ENCODE data around the gene BRD3. TPM values are rescaled to one million over a fixed set of nuclear protein-coding genes. Genes with fewer than 3 reads are reported as not detected.

BRD3 gene
- total RNA-seq, 1 donor from 2014 or later, result 4.5 TPM

DNA sequence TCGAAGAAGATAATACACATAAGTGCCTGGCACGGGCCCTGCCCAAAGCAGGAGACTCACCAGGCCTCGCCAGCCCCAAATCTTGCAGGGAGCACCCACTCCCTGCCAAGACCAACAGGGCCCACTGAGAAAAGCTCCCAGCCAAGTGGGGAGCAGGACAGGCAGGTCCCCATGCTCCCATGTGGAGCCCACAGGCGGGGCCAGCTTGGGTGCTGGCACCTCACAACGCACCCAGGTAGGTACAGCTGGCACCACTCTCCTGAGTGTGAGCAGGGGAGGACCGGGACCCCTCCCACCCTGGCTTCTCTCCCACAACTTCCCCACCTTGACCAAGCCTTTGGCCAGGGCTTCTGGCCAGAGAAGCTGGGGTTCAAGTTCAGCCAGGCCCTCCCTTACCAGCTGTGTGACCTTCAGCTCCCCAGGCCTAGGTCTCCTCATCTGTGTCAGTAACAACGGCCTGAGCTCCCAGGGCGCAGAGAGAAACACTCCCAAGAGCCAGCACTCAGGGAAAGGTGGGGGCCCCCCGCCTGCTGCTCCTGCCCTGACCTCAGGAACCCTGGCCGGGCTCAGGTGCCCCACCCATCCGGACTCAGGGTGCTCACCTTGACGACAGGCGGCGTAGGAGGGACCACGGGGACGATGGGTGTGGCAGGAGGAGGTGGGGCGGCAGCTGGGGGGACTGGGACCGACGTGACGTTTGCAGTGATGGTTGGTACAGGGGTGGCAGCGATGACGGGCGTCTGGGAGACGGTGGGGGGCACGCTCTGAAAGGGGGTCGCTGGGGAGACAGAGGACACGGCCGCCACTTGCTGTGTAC, 17.8 kb downstream of the BRD3 start:
- Histone ChIP-seq H3K27me3 (ENCODE audit: control insufficient read depth, insufficient read depth, low read length) (no peaks in the 10 kb centered on the region), H3K36me3 (ENCODE audit: control insufficient read depth, insufficient read depth, low read length) (peaks cover 54% of the 10 kb centered on the region), H3K4me3 (ENCODE audit: low read depth, low read length) (no peak overlapping the region)
- DNase-seq (ENCODE audit: low read depth), result no peak
- no peak for FAIRE-seq
- TF ChIP-seq CTCF (IDR thresholded peaks at IDR 0.05; ENCODE audit: insufficient read depth, low read length, severe bottlenecking), result no peak

DNA sequence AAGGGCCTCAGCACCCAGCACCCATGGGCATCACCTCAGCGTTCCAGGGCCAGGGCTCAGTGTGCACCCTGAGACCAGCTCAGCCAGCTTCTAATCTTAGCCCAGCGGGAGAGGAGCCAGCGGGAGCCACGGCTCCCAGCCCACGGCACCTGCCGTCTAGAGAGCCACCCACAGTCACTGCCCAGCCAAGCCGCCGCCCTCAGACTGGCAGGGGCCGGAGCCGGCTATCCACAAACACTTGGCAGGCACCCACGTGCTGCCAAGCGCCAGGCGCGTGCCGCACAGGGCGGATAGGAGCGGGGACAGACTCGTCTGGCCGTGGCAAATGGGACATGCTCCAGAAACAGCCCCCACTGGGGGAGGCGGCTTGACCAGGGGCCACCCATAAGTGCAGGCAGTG, 18.6 kb downstream of the BRD3 start:
- no peak for TF ChIP-seq CTCF (IDR thresholded peaks at IDR 0.05; ENCODE audit: insufficient read depth, low read length, severe bottlenecking)
- FAIRE-seq (no peak), DNase-seq (ENCODE audit: low read depth) (no peak)
- Histone ChIP-seq H3K27me3 (ENCODE audit: control insufficient read depth, insufficient read depth, low read length) (no peaks in the 10 kb centered on the region), H3K36me3 (ENCODE audit: control insufficient read depth, insufficient read depth, low read length) (peaks cover 54% of the 10 kb centered on the region), H3K4me3 (ENCODE audit: low read depth, low read length) (no peak overlapping the region)

DNA sequence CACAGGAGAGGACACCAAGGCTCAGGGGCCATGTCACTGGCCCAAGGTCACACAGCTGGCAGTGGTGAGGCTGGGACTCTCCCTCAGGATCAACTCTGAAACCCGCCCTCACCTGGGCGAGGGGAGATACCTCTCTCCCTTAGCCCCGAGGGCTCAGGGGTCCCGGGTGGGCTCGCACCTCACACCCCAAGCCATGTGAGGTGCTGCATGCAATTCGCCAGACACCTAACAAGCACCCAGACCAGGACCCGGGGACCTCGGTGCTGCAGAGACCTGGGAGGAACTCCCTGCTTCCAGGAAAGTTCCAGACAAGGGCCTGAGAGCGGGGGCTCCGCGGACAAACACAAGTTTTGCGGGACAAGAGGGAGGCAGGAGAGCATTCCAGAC, 19.3 kb downstream of the BRD3 start:
- FAIRE-seq (no peak), DNase-seq (ENCODE audit: low read depth) (no peak)
- Histone ChIP-seq H3K36me3 (ENCODE audit: control insufficient read depth, insufficient read depth, low read length) (peaks cover 54% of the 10 kb centered on the region), H3K27me3 (ENCODE audit: control insufficient read depth, insufficient read depth, low read length) (no peaks in the 10 kb centered on the region), H3K4me3 (ENCODE audit: low read depth, low read length) (no peak overlapping the region)
- no peak for TF ChIP-seq CTCF (IDR thresholded peaks at IDR 0.05; ENCODE audit: insufficient read depth, low read length, severe bottlenecking)

DNA sequence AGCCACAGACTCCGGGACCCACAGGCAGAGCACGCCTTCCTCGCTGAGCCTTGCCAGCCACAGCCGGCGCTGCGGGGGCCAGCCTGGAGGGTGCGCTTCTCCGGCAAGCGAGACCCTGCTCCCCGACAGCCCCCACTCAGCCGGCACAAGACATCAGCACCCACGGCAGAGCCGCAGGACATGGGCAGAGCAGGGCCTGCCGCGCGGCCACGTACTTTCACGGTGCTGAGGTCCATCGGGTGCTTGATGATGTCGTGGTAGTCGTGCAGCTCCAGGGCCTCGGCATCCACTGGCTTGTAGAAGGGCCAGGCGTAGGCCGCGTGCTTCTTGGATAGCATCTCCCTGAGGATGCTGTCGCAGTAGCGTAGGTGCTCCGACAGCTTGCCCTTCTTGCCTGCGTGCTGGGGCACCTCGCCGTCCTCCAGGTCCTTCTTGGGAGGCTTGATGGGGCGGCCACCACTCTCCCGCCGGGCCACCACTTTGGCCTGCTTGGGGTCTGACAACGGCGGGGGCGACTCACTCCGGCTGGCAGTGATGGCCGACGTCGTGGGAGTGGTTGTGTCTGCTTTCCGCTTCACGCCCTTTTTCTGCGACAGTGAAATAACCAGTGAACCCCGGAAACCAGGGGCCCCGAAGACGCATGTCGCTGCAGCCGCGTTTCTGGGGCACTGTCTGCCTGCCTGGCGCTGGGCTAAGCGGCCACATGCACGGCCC, 19.8 kb downstream of the BRD3 start:
- FAIRE-seq (no peak), DNase-seq (ENCODE audit: low read depth) (no peak)
- H3K4me3 ChIP-seq (ENCODE audit: low read depth, low read length), result no peak overlapping the region
- H3K27me3 ChIP-seq (ENCODE audit: control insufficient read depth, insufficient read depth, low read length), result no peaks in the 10 kb centered on the region
- H3K36me3 ChIP-seq (ENCODE audit: control insufficient read depth, insufficient read depth, low read length), result peaks cover 52% of the 10 kb centered on the region
- TF ChIP-seq CTCF (IDR thresholded peaks at IDR 0.05; ENCODE audit: insufficient read depth, low read length, severe bottlenecking), result no peak

DNA sequence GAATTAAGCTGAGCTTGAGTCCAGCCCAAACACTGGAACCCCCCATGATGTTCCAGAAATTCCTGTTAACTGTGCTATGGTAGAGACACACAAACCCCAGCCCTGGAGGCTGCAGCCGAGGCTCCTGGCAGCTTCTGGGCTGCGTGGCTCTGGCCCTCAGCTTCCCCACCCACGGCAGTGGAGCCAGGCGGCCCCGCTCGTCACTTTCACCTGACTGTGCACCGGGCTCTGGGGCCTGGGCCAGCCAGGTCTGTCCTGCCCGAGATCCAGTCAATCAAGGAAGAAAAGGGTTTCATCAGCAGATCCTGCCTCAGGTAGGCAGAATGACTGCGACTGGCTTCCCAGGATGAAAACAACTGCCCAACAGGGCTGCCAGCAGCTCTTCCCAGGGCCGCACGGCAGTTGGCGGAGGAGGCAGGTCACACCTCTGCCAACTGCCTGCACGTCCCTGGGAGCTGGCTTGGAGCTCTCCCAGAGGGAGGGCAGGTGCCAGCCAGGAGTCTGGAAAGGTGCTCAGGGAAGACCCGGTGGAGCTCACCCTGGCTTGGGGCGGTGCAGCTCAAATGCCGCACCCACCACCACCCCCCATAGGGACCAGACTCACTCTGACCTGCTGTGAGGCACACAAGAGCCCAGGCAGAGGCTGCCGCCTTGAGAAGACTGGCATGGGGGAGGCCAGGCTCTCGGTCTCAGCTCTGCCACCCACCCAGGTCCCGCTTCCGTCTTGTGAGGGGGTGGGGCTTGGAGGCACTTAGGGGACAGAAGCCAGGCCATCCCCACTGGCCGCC, 20.7 kb downstream of the BRD3 start:
- no peak for DNase-seq (ENCODE audit: low read depth)
- FAIRE-seq, result no peak
- Histone ChIP-seq H3K27me3 (ENCODE audit: control insufficient read depth, insufficient read depth, low read length) (no peaks in the 10 kb centered on the region), H3K4me3 (ENCODE audit: low read depth, low read length) (no peak overlapping the region), H3K36me3 (ENCODE audit: control insufficient read depth, insufficient read depth, low read length) (peaks cover 45% of the 10 kb centered on the region)
- no peak for TF ChIP-seq CTCF (IDR thresholded peaks at IDR 0.05; ENCODE audit: insufficient read depth, low read length, severe bottlenecking)

Measured in bronchial epithelial cell (primary cell).